WTC11 (cell line): ENCODE results near the gene CFH. TPM values are rescaled to one million over a fixed set of nuclear protein-coding genes. Genes with fewer than 3 reads are reported as not detected.

Source experiments
- ATAC-seq: fragments of 200-7000 bp; cut with Tn5 transposase; 2 replicates; pipeline ENCODE4 v1.10.0; 2021; ENCODE audit warnings: mild to moderate bottlenecking, moderate library complexity
- CTCF ChIA-PET: fragments of 300-600 bp; sonication (Branson Sonifier 250); formaldehyde crosslinking; loops from one replicate; lab custom pipeline; 2021; ENCODE audit warnings: antibody characterized with exemption; lab: Charles Lee
- POLR2A ChIA-PET: fragments of 350-600 bp; sonication (Branson Sonifier 250); formaldehyde crosslinking; loops from one replicate; lab custom pipeline; 2021; ENCODE audit warnings: antibody characterized with exemption; lab: Charles Lee
- DNase-seq: peaks from one replicate; pipeline ENCODE4 v3.0.0; 2021; ENCODE audit warnings: low spot score
- H3K27ac Mint-ChIP-seq: 2 replicates; pipeline ENCODE4 v1.8.0; 2021; ENCODE audit warnings: mixed read lengths
- H3K27me3 Mint-ChIP-seq: 2 replicates; pipeline ENCODE4 v1.8.0; 2021; ENCODE audit warnings: low read depth, mild to moderate bottlenecking, moderate library complexity, mixed read lengths
- H3K36me3 Mint-ChIP-seq: 2 replicates; pipeline ENCODE4 v1.8.0; 2021; ENCODE audit warnings: mixed read lengths
- H3K4me1 Mint-ChIP-seq: 2 replicates; pipeline ENCODE4 v1.8.0; 2022; ENCODE audit warnings: mixed read lengths
- H3K4me3 Mint-ChIP-seq: 2 replicates; pipeline ENCODE4 v1.8.0; 2021; ENCODE audit warnings: mild to moderate bottlenecking, moderate library complexity, mixed read lengths
- H3K9me3 Mint-ChIP-seq: 2 replicates; pipeline ENCODE4 v1.8.0; 2021; ENCODE audit warnings: mixed read lengths
- CBFB ChIP-seq: sonication (generic); formaldehyde crosslinking; IDR thresholded peaks from 2 replicates; pipeline ENCODE4 v1.8.1; 2022; ENCODE audit warnings: mild to moderate bottlenecking, low read depth, missing genetic modification reagents
- ESRRA ChIP-seq: sonication (generic); formaldehyde crosslinking; IDR thresholded peaks from 2 replicates; pipeline ENCODE4 v1.8.1; 2022; ENCODE audit warnings: mild to moderate bottlenecking, missing genetic modification reagents, borderline replicate concordance
- HMGA2 ChIP-seq: fragments of 250-450 bp; sonication (Bioruptor Pico); IDR thresholded peaks from 2 replicates; pipeline ENCODE4 v1.4.0; 2021; ENCODE audit warnings: mild to moderate bottlenecking, moderate library complexity
- PRRX2 ChIP-seq: fragments of 250-450 bp; sonication (Bioruptor Pico); IDR thresholded peaks from 2 replicates; pipeline ENCODE4 v1.8.0; 2021; ENCODE audit warnings: mild to moderate bottlenecking
- TP53 ChIP-seq: sonication (generic); formaldehyde crosslinking; IDR thresholded peaks from 2 replicates; pipeline ENCODE4 v1.8.1; 2023; ENCODE audit warnings: mild to moderate bottlenecking, missing genetic modification reagents
- ZNF317 ChIP-seq: sonication (generic); formaldehyde crosslinking; IDR thresholded peaks from 2 replicates; pipeline ENCODE4 v1.8.1; 2023; ENCODE audit warnings: low read depth, mild to moderate bottlenecking, moderate library complexity, missing genetic modification reagents, borderline replicate concordance
- total RNA-seq: library from RNA; stranded (reverse); gene quantifications from 3 replicates; pipeline ENCODE4 v1.2.3, GENCODE V29; 2021
- TF ChIP-seq, protein P1 (sequence below): sonication (generic); formaldehyde crosslinking; conservative IDR thresholded peaks from 2 replicates; pipeline ENCODE4 v1.8.1; 2023; ENCODE audit warnings: mild to moderate bottlenecking, low read depth, missing genetic modification reagents, moderate library complexity
- TF ChIP-seq, protein P2 (sequence below): sonication (generic); formaldehyde crosslinking; IDR thresholded peaks from 2 replicates; pipeline ENCODE4 v1.8.1; 2022; ENCODE audit warnings: low read depth, missing genetic modification reagents, borderline replicate concordance
- TF ChIP-seq, protein P3 (sequence below): sonication (generic); formaldehyde crosslinking; IDR thresholded peaks from 2 replicates; pipeline ENCODE4 v1.8.0; 2023; ENCODE audit warnings: mild to moderate bottlenecking, missing genetic modification reagents
- TF ChIP-seq, protein P4 (sequence below): fragments of 250-450 bp; sonication (Bioruptor Pico); IDR thresholded peaks from 2 replicates; pipeline ENCODE4 v1.9.0; 2021; ENCODE audit warnings: mild to moderate bottlenecking
- TF ChIP-seq, protein P5 (sequence below): sonication (generic); formaldehyde crosslinking; IDR thresholded peaks from 2 replicates; pipeline ENCODE4 v1.8.0; 2022; ENCODE audit warnings: missing genetic modification reagents
- TF ChIP-seq, protein P6 (sequence below): fragments of 250-450 bp; sonication (Bioruptor Pico); IDR thresholded peaks from 2 replicates; pipeline ENCODE4 v1.9.0; 2021; ENCODE audit warnings: moderate library complexity, mild to moderate bottlenecking, inconsistent platforms, borderline replicate concordance
- TF ChIP-seq, protein P7 (sequence below): sonication (generic); formaldehyde crosslinking; IDR thresholded peaks from 2 replicates; pipeline ENCODE4 v1.8.1; 2022; ENCODE audit warnings: mild to moderate bottlenecking, moderate library complexity, missing genetic modification reagents

Gene CFH
- total RNA-seq, 1 experiment from 2014 or later = 0.17 TPM

DNA sequence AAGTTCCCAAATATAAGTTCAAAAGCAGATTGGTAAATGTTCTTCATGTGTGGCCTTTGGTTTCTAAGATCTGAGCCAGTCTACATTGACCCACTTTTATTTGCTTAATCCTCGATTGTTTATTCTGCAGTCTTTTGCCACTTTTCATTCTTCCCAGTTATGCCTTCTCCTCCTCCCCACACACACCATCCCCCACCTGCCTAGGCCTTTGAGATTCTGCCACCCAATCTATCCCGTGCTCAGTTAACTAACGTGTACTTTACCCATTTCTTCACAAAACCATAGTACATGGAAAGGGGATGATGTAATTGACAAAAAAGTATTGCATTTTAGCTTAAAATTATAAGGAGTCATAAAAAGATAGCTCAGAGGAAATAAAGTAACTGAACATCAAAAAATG lies 3.7 kb downstream of the CFH start (continued):
- TF ChIP-seq, protein P1, sequence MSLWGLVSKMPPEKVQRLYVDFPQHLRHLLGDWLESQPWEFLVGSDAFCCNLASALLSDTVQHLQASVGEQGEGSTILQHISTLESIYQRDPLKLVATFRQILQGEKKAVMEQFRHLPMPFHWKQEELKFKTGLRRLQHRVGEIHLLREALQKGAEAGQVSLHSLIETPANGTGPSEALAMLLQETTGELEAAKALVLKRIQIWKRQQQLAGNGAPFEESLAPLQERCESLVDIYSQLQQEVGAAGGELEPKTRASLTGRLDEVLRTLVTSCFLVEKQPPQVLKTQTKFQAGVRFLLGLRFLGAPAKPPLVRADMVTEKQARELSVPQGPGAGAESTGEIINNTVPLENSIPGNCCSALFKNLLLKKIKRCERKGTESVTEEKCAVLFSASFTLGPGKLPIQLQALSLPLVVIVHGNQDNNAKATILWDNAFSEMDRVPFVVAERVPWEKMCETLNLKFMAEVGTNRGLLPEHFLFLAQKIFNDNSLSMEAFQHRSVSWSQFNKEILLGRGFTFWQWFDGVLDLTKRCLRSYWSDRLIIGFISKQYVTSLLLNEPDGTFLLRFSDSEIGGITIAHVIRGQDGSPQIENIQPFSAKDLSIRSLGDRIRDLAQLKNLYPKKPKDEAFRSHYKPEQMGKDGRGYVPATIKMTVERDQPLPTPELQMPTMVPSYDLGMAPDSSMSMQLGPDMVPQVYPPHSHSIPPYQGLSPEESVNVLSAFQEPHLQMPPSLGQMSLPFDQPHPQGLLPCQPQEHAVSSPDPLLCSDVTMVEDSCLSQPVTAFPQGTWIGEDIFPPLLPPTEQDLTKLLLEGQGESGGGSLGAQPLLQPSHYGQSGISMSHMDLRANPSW (CRISPR knock-in tag) = no peak

DNA sequence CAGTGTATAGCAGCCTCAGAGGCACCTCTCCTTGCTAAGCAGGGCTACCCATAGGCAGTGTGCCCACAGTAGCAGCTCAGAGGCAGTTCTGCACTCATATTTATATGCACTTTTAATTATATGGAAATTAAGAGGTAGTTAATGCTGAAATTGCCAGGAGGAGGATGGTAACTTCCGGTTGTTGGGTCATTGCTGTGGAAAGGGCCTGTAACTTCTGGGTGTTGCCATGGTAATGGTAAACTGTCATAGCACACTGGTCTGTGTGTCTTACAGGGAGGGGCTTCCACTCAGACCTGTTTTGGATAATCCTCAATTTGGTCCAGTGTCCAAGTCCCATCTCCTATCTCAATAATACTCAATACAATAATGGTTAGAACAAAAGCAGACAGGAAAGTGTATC lies 7.6 kb downstream of the CFH start:
- TF ChIP-seq, protein P2, sequence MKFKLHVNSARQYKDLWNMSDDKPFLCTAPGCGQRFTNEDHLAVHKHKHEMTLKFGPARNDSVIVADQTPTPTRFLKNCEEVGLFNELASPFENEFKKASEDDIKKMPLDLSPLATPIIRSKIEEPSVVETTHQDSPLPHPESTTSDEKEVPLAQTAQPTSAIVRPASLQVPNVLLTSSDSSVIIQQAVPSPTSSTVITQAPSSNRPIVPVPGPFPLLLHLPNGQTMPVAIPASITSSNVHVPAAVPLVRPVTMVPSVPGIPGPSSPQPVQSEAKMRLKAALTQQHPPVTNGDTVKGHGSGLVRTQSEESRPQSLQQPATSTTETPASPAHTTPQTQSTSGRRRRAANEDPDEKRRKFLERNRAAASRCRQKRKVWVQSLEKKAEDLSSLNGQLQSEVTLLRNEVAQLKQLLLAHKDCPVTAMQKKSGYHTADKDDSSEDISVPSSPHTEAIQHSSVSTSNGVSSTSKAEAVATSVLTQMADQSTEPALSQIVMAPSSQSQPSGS (CRISPR knock-in tag) = no peak
- H3K36me3 Mint-ChIP-seq = no peaks in the 10 kb centered on the region
- DNase-seq (no peak), ATAC-seq (no peak)
- peaks cover 8% of the 10 kb centered on the region; the same call in 1 of the 2 replicates for H3K4me1 Mint-ChIP-seq
- ChIA-PET CTCF (no interaction called here), POLR2A (no interaction called here)
- no peaks in the 10 kb centered on the region for H3K27me3 Mint-ChIP-seq
- no peak overlapping the region for H3K27ac Mint-ChIP-seq
- H3K4me3 Mint-ChIP-seq = no peak overlapping the region
- no peaks in the 10 kb centered on the region for H3K9me3 Mint-ChIP-seq

DNA sequence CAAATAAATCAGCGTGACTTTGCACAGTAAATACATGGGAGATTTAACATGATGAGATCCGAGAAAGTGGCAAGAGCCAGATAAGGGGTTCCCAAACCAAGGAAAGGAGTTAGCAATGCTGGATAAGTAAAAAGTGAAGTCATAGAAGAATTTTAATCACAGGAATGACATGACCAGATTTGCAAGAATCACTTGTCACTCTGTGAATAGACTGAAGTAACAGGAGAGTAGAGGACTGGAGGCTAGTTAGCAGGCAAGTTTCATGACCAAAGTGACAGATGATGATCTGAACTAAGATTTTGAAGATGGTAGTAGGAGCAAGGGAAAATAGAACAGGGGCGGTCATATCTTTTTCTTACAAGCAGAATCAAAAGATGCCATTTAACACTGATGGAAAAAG lies 8.4 kb downstream of the CFH start:
- no peaks in the 10 kb centered on the region for H3K27me3 Mint-ChIP-seq
- ATAC-seq = no peak
- CTCF ChIA-PET = interaction anchor here (0.6 to 2.3 kb wide), 12 partner anchors 50 to 1178 kb away, joined by 3 to 12 read pairs (median 4); partner anchors contain the start of gene KCNT2
- TF ChIP-seq TP53 (CRISPR knock-in tag) = no peak
- no peak for TF ChIP-seq PRRX2 (CRISPR knock-in tag)
- TF ChIP-seq, protein P3, sequence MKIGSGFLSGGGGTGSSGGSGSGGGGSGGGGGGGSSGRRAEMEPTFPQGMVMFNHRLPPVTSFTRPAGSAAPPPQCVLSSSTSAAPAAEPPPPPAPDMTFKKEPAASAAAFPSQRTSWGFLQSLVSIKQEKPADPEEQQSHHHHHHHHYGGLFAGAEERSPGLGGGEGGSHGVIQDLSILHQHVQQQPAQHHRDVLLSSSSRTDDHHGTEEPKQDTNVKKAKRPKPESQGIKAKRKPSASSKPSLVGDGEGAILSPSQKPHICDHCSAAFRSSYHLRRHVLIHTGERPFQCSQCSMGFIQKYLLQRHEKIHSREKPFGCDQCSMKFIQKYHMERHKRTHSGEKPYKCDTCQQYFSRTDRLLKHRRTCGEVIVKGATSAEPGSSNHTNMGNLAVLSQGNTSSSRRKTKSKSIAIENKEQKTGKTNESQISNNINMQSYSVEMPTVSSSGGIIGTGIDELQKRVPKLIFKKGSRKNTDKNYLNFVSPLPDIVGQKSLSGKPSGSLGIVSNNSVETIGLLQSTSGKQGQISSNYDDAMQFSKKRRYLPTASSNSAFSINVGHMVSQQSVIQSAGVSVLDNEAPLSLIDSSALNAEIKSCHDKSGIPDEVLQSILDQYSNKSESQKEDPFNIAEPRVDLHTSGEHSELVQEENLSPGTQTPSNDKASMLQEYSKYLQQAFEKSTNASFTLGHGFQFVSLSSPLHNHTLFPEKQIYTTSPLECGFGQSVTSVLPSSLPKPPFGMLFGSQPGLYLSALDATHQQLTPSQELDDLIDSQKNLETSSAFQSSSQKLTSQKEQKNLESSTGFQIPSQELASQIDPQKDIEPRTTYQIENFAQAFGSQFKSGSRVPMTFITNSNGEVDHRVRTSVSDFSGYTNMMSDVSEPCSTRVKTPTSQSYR (CRISPR knock-in tag) = no peak
- TF ChIP-seq CBFB = no peak
- TF ChIP-seq, protein P4, sequence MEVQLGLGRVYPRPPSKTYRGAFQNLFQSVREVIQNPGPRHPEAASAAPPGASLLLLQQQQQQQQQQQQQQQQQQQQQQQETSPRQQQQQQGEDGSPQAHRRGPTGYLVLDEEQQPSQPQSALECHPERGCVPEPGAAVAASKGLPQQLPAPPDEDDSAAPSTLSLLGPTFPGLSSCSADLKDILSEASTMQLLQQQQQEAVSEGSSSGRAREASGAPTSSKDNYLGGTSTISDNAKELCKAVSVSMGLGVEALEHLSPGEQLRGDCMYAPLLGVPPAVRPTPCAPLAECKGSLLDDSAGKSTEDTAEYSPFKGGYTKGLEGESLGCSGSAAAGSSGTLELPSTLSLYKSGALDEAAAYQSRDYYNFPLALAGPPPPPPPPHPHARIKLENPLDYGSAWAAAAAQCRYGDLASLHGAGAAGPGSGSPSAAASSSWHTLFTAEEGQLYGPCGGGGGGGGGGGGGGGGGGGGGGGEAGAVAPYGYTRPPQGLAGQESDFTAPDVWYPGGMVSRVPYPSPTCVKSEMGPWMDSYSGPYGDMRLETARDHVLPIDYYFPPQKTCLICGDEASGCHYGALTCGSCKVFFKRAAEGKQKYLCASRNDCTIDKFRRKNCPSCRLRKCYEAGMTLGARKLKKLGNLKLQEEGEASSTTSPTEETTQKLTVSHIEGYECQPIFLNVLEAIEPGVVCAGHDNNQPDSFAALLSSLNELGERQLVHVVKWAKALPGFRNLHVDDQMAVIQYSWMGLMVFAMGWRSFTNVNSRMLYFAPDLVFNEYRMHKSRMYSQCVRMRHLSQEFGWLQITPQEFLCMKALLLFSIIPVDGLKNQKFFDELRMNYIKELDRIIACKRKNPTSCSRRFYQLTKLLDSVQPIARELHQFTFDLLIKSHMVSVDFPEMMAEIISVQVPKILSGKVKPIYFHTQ (CRISPR knock-in tag) = no peak
- TF ChIP-seq, protein P5, sequence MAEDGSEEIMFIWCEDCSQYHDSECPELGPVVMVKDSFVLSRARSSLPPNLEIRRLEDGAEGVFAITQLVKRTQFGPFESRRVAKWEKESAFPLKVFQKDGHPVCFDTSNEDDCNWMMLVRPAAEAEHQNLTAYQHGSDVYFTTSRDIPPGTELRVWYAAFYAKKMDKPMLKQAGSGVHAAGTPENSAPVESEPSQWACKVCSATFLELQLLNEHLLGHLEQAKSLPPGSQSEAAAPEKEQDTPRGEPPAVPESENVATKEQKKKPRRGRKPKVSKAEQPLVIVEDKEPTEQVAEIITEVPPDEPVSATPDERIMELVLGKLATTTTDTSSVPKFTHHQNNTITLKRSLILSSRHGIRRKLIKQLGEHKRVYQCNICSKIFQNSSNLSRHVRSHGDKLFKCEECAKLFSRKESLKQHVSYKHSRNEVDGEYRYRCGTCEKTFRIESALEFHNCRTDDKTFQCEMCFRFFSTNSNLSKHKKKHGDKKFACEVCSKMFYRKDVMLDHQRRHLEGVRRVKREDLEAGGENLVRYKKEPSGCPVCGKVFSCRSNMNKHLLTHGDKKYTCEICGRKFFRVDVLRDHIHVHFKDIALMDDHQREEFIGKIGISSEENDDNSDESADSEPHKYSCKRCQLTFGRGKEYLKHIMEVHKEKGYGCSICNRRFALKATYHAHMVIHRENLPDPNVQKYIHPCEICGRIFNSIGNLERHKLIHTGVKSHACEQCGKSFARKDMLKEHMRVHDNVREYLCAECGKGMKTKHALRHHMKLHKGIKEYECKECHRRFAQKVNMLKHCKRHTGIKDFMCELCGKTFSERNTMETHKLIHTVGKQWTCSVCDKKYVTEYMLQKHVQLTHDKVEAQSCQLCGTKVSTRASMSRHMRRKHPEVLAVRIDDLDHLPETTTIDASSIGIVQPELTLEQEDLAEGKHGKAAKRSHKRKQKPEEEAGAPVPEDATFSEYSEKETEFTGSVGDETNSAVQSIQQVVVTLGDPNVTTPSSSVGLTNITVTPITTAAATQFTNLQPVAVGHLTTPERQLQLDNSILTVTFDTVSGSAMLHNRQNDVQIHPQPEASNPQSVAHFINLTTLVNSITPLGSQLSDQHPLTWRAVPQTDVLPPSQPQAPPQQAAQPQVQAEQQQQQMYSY (CRISPR knock-in tag) = no peak
- no peak for TF ChIP-seq ZNF317 (CRISPR knock-in tag)
- TF ChIP-seq, protein P6, sequence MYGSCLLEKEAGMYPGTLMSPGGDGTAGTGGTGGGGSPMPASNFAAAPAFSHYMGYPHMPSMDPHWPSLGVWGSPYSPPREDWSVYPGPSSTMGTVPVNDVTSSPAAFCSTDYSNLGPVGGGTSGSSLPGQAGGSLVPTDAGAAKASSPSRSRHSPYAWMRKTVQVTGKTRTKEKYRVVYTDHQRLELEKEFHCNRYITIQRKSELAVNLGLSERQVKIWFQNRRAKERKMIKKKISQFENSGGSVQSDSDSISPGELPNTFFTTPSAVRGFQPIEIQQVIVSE (CRISPR knock-in tag) = no peak
- TF ChIP-seq, protein P1 (CRISPR knock-in tag) = no peak
- no peak for TF ChIP-seq HMGA2
- TF ChIP-seq ESRRA (CRISPR knock-in tag) = no peak
- TF ChIP-seq, protein P7, sequence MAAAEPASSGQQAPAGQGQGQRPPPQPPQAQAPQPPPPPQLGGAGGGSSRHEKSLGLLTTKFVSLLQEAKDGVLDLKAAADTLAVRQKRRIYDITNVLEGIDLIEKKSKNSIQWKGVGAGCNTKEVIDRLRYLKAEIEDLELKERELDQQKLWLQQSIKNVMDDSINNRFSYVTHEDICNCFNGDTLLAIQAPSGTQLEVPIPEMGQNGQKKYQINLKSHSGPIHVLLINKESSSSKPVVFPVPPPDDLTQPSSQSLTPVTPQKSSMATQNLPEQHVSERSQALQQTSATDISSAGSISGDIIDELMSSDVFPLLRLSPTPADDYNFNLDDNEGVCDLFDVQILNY (CRISPR knock-in tag) = no peak

More for the DNA sequence above, 8.4 kb downstream of the CFH start:
- POLR2A ChIA-PET = no interaction called here
- no peak overlapping the region for H3K27ac Mint-ChIP-seq
- H3K9me3 Mint-ChIP-seq = no peaks in the 10 kb centered on the region
- DNase-seq = no peak
- peaks cover 4% of the 10 kb centered on the region; the same call in 1 of the 2 replicates for H3K4me1 Mint-ChIP-seq
- no peak overlapping the region for H3K4me3 Mint-ChIP-seq
- no peaks in the 10 kb centered on the region for H3K36me3 Mint-ChIP-seq
